Smooth muscle cell (in vitro differentiated cells): ENCODE data around the gene RNPEPL1. TPM values are rescaled to one million over a fixed set of nuclear protein-coding genes. Genes with fewer than 3 reads are reported as not detected.
A peak's percentile ranks its signal among the peaks of the same experiment; 100 is the strongest.
"Not testable (repeated sequence)": the region's sequence is repeated elsewhere in the genome, so short reads cannot be mapped to it uniquely, and the experiment has no call there.

Experiments used
- DNase-seq: peaks from one replicate; lab custom pipeline; 2025; ENCODE audit not compliant: unreplicated experiment; lab: John Stamatoyannopoulos, UW
- H2AFZ ChIP-seq: fragments of 200-600 bp; sonication (generic); 2 replicates; pipeline ENCODE4 v1.6.0; 2016; ENCODE audit warnings: antibody characterized with exemption, low read depth, mild to moderate bottlenecking
- H3F3A ChIP-seq: fragments of 200-600 bp; sonication (generic); 2 replicates; pipeline ENCODE4 v1.6.0; 2017; ENCODE audit warnings: antibody characterized with exemption, low read depth
- H3K27ac ChIP-seq: fragments of 200-600 bp; sonication (generic); 2 replicates; pipeline ENCODE4 v1.5.1; 2016; ENCODE audit warnings: low read depth, mild to moderate bottlenecking
- H3K27me3 ChIP-seq: fragments of 200-600 bp; sonication (generic); 2 replicates; pipeline ENCODE4 v1.6.1; 2016; ENCODE audit warnings: low read depth, mild to moderate bottlenecking
- H3K36me3 ChIP-seq: fragments of 200-600 bp; sonication (generic); 2 replicates; pipeline ENCODE4 v1.5.1; 2016; ENCODE audit warnings: low read depth
- H3K4me1 ChIP-seq: fragments of 200-600 bp; sonication (generic); 2 replicates; pipeline ENCODE4 v1.5.1; 2016; ENCODE audit warnings: low read depth
- H3K4me2 ChIP-seq: fragments of 200-600 bp; sonication (generic); 2 replicates; pipeline ENCODE4 v1.6.0; 2016; ENCODE audit warnings: mild to moderate bottlenecking
- H3K4me3 ChIP-seq: fragments of 200-600 bp; sonication (generic); 2 replicates; pipeline ENCODE4 v1.5.1; 2016; ENCODE audit warnings: mild to moderate bottlenecking
- H3K79me2 ChIP-seq: fragments of 200-600 bp; sonication (generic); 2 replicates; pipeline ENCODE4 v1.6.0; 2016; ENCODE audit warnings: low read depth, mild to moderate bottlenecking
- H3K9ac ChIP-seq: fragments of 200-600 bp; sonication (generic); 2 replicates; pipeline ENCODE4 v1.6.0; 2016; ENCODE audit warnings: low read depth
- H3K9me3 ChIP-seq: fragments of 200-600 bp; sonication (generic); replicated peaks from 2 replicates; pipeline ENCODE4 v1.5.1; 2016; ENCODE audit warnings: low read depth
- H4K20me1 ChIP-seq: fragments of 200-600 bp; sonication (generic); 2 replicates; pipeline ENCODE4 v1.6.0; 2016; ENCODE audit warnings: low read depth
- CTCF ChIP-seq: fragments of 200-600 bp; sonication (generic); IDR thresholded peaks from 2 replicates; pipeline ENCODE4 v1.5.1; 2017; ENCODE audit warnings: borderline replicate concordance, mild to moderate bottlenecking, antibody characterized with exemption; ENCODE audit not compliant: insufficient read depth, poor library complexity, severe bottlenecking
- WGBS: methylation state at CpG from one replicate; pipeline ENCODE4 v1.1.7; 2016; ENCODE audit warnings: low lambda C conversion rate; 5-methylcytosine and 5-hydroxymethylcytosine counted together
- polyA plus RNA-seq: library from polyadenylated mRNA; unstranded; fragments of >200 nt; fragmentation: Nextera tagmentation; extraction: Ambion mirVana; gene quantifications from 2 replicates; pipeline ENCODE4 v1.2.1, GENCODE V29; 2016
- total RNA-seq: library from RNA; depleted of rRNA; stranded (reverse); fragments of >200 nt; gene quantifications from 2 replicates; pipeline ENCODE4 v1.2.3, GENCODE V29; 2014

RNPEPL1 gene
- total and polyA plus RNA-seq, 2 experiments from 2014 or later: 15.3 to 40.9 TPM

GRCh38 chr2:240520130-240520973 is 47.9 kb upstream of the RNPEPL1 start:
- H3F3A ChIP-seq: no peaks in the 10 kb centered on the region
- no peak overlapping the region for H2AFZ ChIP-seq
- no peaks in the 10 kb centered on the region for H4K20me1 ChIP-seq
- H3K4me3 ChIP-seq: no peak overlapping the region
- no peak overlapping the region for H3K27ac ChIP-seq
- H3K4me1 ChIP-seq: no peaks in the 10 kb centered on the region
- WGBS: 40% methylated on average over 39 of the region's 52 CpGs
- H3K4me2 ChIP-seq: peak overlapping the region; percentile 36
- H3K79me2 ChIP-seq: no peaks in the 10 kb centered on the region
- no peak overlapping the region for H3K9ac ChIP-seq
- no peak for TF ChIP-seq CTCF
- peaks cover 10% of the 10 kb centered on the region for H3K27me3 ChIP-seq
- no peaks in the 10 kb centered on the region for H3K9me3 ChIP-seq
- no peak for DNase-seq
- no peaks in the 10 kb centered on the region for H3K36me3 ChIP-seq

GRCh38 chr2:240520974-240521350 is 47.3 kb upstream of the RNPEPL1 start:
- WGBS: 93% methylated on average over 12 of the region's 12 CpGs
- Histone ChIP-seq H3K27me3 (peaks cover 10% of the 10 kb centered on the region), H3K4me3 (no peak overlapping the region), H3K9me3 (no peaks in the 10 kb centered on the region), H3K9ac (no peak overlapping the region), H3K4me1 (no peaks in the 10 kb centered on the region), H3K79me2 (no peaks in the 10 kb centered on the region), H4K20me1 (no peaks in the 10 kb centered on the region), H3F3A (no peaks in the 10 kb centered on the region), H3K36me3 (no peaks in the 10 kb centered on the region), H2AFZ (no peak overlapping the region), H3K27ac (no peak overlapping the region), H3K4me2 (no peak overlapping the region)
- DNase-seq: no peak
- no peak for TF ChIP-seq CTCF

- H2AFZ ChIP-seq, H3K27me3 ChIP-seq, H4K20me1 ChIP-seq, H3F3A ChIP-seq, H3K9me3 ChIP-seq, H3K4me2 ChIP-seq, DNase-seq, H3K27ac ChIP-seq, H3K4me3 ChIP-seq, H3K79me2 ChIP-seq, H3K4me1 ChIP-seq, H3K36me3 ChIP-seq, H3K9ac ChIP-seq: not testable (repeated sequence)
- 98% methylated on average over 5 of the region's 5 CpGs for WGBS
These were observed 46.4 kb upstream of the RNPEPL1 start for GRCh38 chr2:240521885-240522284.

GRCh38 chr2:240522406-240522805 is 45.9 kb upstream of the RNPEPL1 start:
- H3K4me2 ChIP-seq: no peak overlapping the region
- no peaks in the 10 kb centered on the region for H3K36me3 ChIP-seq
- TF ChIP-seq CTCF: no peak
- WGBS: 98% methylated on average over 12 of the region's 12 CpGs
- no peak overlapping the region for H3K27ac ChIP-seq
- no peaks in the 10 kb centered on the region for H3K4me1 ChIP-seq
- no peak overlapping the region for H3K4me3 ChIP-seq
- no peaks in the 10 kb centered on the region for H3F3A ChIP-seq
- H3K9me3 ChIP-seq: no peaks in the 10 kb centered on the region
- DNase-seq: no peak
- H3K27me3 ChIP-seq: peaks cover 10% of the 10 kb centered on the region
- H2AFZ ChIP-seq: no peak overlapping the region
- H4K20me1 ChIP-seq: no peaks in the 10 kb centered on the region
- no peaks in the 10 kb centered on the region for H3K79me2 ChIP-seq
- no peak overlapping the region for H3K9ac ChIP-seq
